Fibroblast of lung (primary cell): Measurements from ENCODE around the gene LTBP1. TPM values are rescaled to one million over a fixed set of nuclear protein-coding genes. Genes with fewer than 3 reads are reported as not detected.

Experiments used
- DNase-seq, 2 donors: peaks; one replicate each; pipeline versions ENCODE4 v3.0.0 to v3.0.0-alpha.2; 2010; ENCODE audit warnings: low read depth in 2 of 2
- H2AFZ ChIP-seq: 2 replicates; pipeline ENCODE4 v1.5.1; 2012; ENCODE audit warnings: low read length, control low read depth, inconsistent platforms
- H3K27ac ChIP-seq: 2 replicates; pipeline ENCODE4 v1.5.1; 2011; ENCODE audit warnings: low read length, control low read depth; ENCODE audit not compliant: insufficient read depth
- H3K27me3 ChIP-seq: 2 replicates; pipeline ENCODE4 v1.5.1; 2011; ENCODE audit warnings: mild to moderate bottlenecking, low read length; ENCODE audit not compliant: control insufficient read depth, insufficient read depth
- H3K36me3 ChIP-seq: 2 replicates; pipeline ENCODE4 v1.5.1; 2011; ENCODE audit warnings: low read length; ENCODE audit not compliant: control insufficient read depth, insufficient read depth
- H3K4me1 ChIP-seq: 2 replicates; pipeline ENCODE4 v1.5.1; 2011; ENCODE audit warnings: low read length; ENCODE audit not compliant: control insufficient read depth, insufficient read depth; ENCODE audit errors: extremely low read depth
- H3K4me2 ChIP-seq: 2 replicates; pipeline ENCODE4 v1.5.1; 2011; ENCODE audit warnings: low read length, control low read depth; ENCODE audit not compliant: insufficient read depth; ENCODE audit errors: extremely low read depth
- H3K4me3 ChIP-seq, 4 experiments: fragments of 200-600 bp in 1 of 4; sonication (generic) in 1 of 4; replicated peaks in 1 of 4; 2 replicates each; pipeline ENCODE4 v1.5.1; 2011 to 2016; ENCODE audit warnings: low read length in 4 of 4, low read depth in 3 of 4, mild to moderate bottlenecking in 3 of 4, control low read depth in 2 of 4, inconsistent platforms in 1 of 4, mixed read lengths in 1 of 4; ENCODE audit not compliant: insufficient read depth in 1 of 4; ENCODE audit errors: control extremely low read depth in 1 of 4
- H3K79me2 ChIP-seq: 2 replicates; pipeline ENCODE4 v1.5.1; 2012; ENCODE audit warnings: mild to moderate bottlenecking, low read length, inconsistent platforms; ENCODE audit not compliant: control insufficient read depth, insufficient read depth
- H3K9ac ChIP-seq: 2 replicates; pipeline ENCODE4 v1.5.1; 2011; ENCODE audit warnings: mild to moderate bottlenecking, low read length, control low read depth; ENCODE audit not compliant: insufficient read depth
- H3K9me3 ChIP-seq: 2 replicates; pipeline ENCODE4 v1.5.1; 2012; ENCODE audit warnings: low read depth, low read length; ENCODE audit not compliant: control insufficient read depth, insufficient read depth
- H4K20me1 ChIP-seq: 2 replicates; pipeline ENCODE4 v1.5.1; 2011; ENCODE audit warnings: low read length; ENCODE audit not compliant: control insufficient read depth, insufficient read depth; ENCODE audit errors: extremely low read depth
- CTCF ChIP-seq, 2 donors: IDR thresholded peaks in 1 of 2; conservative IDR thresholded peaks in 1 of 2; 1 replicate in 1 of 2; 2 replicates in 1 of 2; pipeline ENCODE4 v1.5.1; 2011 to 2012; ENCODE audit warnings: low read length in 2 of 2, control low read depth in 1 of 2, inconsistent platforms in 1 of 2, low read depth in 1 of 2, mild to moderate bottlenecking in 1 of 2
- EZH2 ChIP-seq: IDR thresholded peaks from 2 replicates; pipeline ENCODE4 v1.5.1; 2012; ENCODE audit warnings: low read length, control low read depth, mild to moderate bottlenecking; ENCODE audit errors: missing control alignments
- polyA plus RNA-seq, 2 donors: library from polyadenylated mRNA; depleted of rRNA in 1 of 2; stranded (reverse) in 1 of 2; unstranded in 1 of 2; fragments of >200 nt; gene quantifications; 2 replicates each; pipeline ENCODE4 v1.2.1, GENCODE V29; 2011 to 2012; ENCODE audit warnings: missing spikeins in 1 of 2
- total RNA-seq: library from RNA; depleted of rRNA; stranded (reverse); fragments of >200 nt; gene quantifications from 2 replicates; pipeline ENCODE4 v1.2.1, GENCODE V29; 2014

The LTBP1 gene
- total and polyA plus RNA-seq, 2 donors (not counting 1 experiment from before 2014, with no cell fraction given): 254 to 324 TPM

- Histone ChIP-seq H3K36me3 (no peaks in the 10 kb centered on the region), H3K4me2 (no peak overlapping the region), H2AFZ (no peak overlapping the region), H3K27ac (no peak overlapping the region), H3K4me1 (peaks cover 2% of the 10 kb centered on the region), H3K79me2 (no peaks in the 10 kb centered on the region), H3K4me3 (no peak overlapping the region), H3K27me3 (no peaks in the 10 kb centered on the region), H3K9ac (no peak overlapping the region), H4K20me1 (no peaks in the 10 kb centered on the region), H3K9me3 (no peaks in the 10 kb centered on the region)
- no peak for TF ChIP-seq EZH2
- TF ChIP-seq CTCF (conservative IDR thresholded peaks at IDR 0.05 in 1 of 2, IDR thresholded peaks at IDR 0.05 in 1 of 2; ENCODE audit: low read depth in 1 of 2, low read length in 2 of 2): no peak
- no peak for DNase-seq
Measured at GRCh38 chr2:33038799-33039198, 92.0 kb downstream of the LTBP1 start.

GRCh38 chr2:33040541-33040940 is 93.8 kb downstream of the LTBP1 start:
- Histone ChIP-seq H3K79me2 (no peaks in the 10 kb centered on the region), H3K4me2 (no peak overlapping the region), H2AFZ (no peak overlapping the region), H3K4me1 (no peaks in the 10 kb centered on the region), H3K27me3 (no peaks in the 10 kb centered on the region), H3K36me3 (no peaks in the 10 kb centered on the region), H3K27ac (no peak overlapping the region), H3K4me3 (no peak overlapping the region), H3K9me3 (no peaks in the 10 kb centered on the region), H4K20me1 (no peaks in the 10 kb centered on the region), H3K9ac (no peak overlapping the region)
- DNase-seq: no peak
- TF ChIP-seq EZH2 (no peak), CTCF (conservative IDR thresholded peaks at IDR 0.05 in 1 of 2, IDR thresholded peaks at IDR 0.05 in 1 of 2; ENCODE audit: low read depth in 1 of 2, low read length in 2 of 2) (no peak)

GRCh38 chr2:33042265-33042664 is 95.5 kb downstream of the LTBP1 start:
- H3K27ac ChIP-seq: no peak overlapping the region

More at GRCh38 chr2:33042265-33042664, 95.5 kb downstream of the LTBP1 start:
- no peak overlapping the region for H2AFZ ChIP-seq
- H3K4me2 ChIP-seq: no peak overlapping the region
- no peaks in the 10 kb centered on the region for H3K36me3 ChIP-seq
- no peak overlapping the region for H3K4me3 ChIP-seq
- no peaks in the 10 kb centered on the region for H3K79me2 ChIP-seq
- no peaks in the 10 kb centered on the region for H3K9me3 ChIP-seq
- no peak for DNase-seq
- H3K27me3 ChIP-seq: no peaks in the 10 kb centered on the region
- H3K4me1 ChIP-seq: no peaks in the 10 kb centered on the region
- no peaks in the 10 kb centered on the region for H4K20me1 ChIP-seq
- H3K9ac ChIP-seq: no peak overlapping the region
- TF ChIP-seq EZH2: no peak
- no peak for TF ChIP-seq CTCF (conservative IDR thresholded peaks at IDR 0.05 in 1 of 2, IDR thresholded peaks at IDR 0.05 in 1 of 2; ENCODE audit: low read depth in 1 of 2, low read length in 2 of 2)
